Measurements from ENCODE around the gene DGKH.

DGKH gene

GRCh38 chr13:42048342-42048683 lies at the start of gene DGKH:
Gene DGKH (plus strand): TSS chr13:42048648. CDS start chr13:42048774, 126 bp downstream.
- DNase-seq (ENCODE audit: extremely low spot score, insufficient read length, low read depth) = no peak
- FAIRE-seq = no peak

- DNase-seq (ENCODE audit: extremely low spot score, insufficient read length, low read depth) (no peak), FAIRE-seq (no peak)
Observed at GRCh38 chr13:42000846-42001245, 47.6 kb upstream of the DGKH start.

GRCh38 chr13:42001580-42001979 lies 46.9 kb upstream of the DGKH start:
- DNase-seq (ENCODE audit: extremely low spot score, insufficient read length, low read depth) (no peak), FAIRE-seq (no peak)

GRCh38 chr13:42002066-42002465 lies 46.4 kb upstream of the DGKH start:
- no peak for FAIRE-seq
- no peak for DNase-seq (ENCODE audit: extremely low spot score, insufficient read length, low read depth)

GRCh38 chr13:42007844-42008243 lies 40.6 kb upstream of the DGKH start:
- DNase-seq (ENCODE audit: extremely low spot score, insufficient read length, low read depth) = no peak
- no peak for FAIRE-seq

GRCh38 chr13:42009057-42009456 lies 39.4 kb upstream of the DGKH start:
- DNase-seq (ENCODE audit: extremely low spot score, insufficient read length, low read depth) = no peak
- FAIRE-seq = no peak

GRCh38 chr13:42011601-42012350 lies 36.7 kb upstream of the DGKH start:
- FAIRE-seq = no peak
- no peak for DNase-seq (ENCODE audit: extremely low spot score, insufficient read length, low read depth)

- no peak for FAIRE-seq
Observed at GRCh38 chr13:42014119-42014518, 34.3 kb upstream of the DGKH start.

GRCh38 chr13:42017264-42017663 lies 31.2 kb upstream of the DGKH start:
- no peak for FAIRE-seq
- DNase-seq (ENCODE audit: extremely low spot score, insufficient read length, low read depth) = no peak

More at GRCh38 chr13:42014119-42014518, 34.3 kb upstream of the DGKH start:
- no peak for DNase-seq (ENCODE audit: extremely low spot score, insufficient read length, low read depth)

GRCh38 chr13:42021851-42022250 lies 26.6 kb upstream of the DGKH start:
- FAIRE-seq = no peak

GRCh38 chr13:42022336-42022735 lies 26.1 kb upstream of the DGKH start:
- no peak for FAIRE-seq
- no peak for DNase-seq (ENCODE audit: extremely low spot score, insufficient read length, low read depth)

More at GRCh38 chr13:42021851-42022250, 26.6 kb upstream of the DGKH start:
- no peak for DNase-seq (ENCODE audit: extremely low spot score, insufficient read length, low read depth)

GRCh38 chr13:42022796-42023493 lies 25.5 kb upstream of the DGKH start:
- DNase-seq (ENCODE audit: extremely low spot score, insufficient read length, low read depth) (no peak), FAIRE-seq (no peak)

GRCh38 chr13:42027286-42027685 lies 21.2 kb upstream of the DGKH start:
- DNase-seq (ENCODE audit: extremely low spot score, insufficient read length, low read depth) (no peak), FAIRE-seq (no peak)

GRCh38 chr13:42028113-42028799 lies 20.2 kb upstream of the DGKH start:
- no peak for DNase-seq (ENCODE audit: extremely low spot score, insufficient read length, low read depth)
- FAIRE-seq = no peak

GRCh38 chr13:42035905-42036521 lies 12.4 kb upstream of the DGKH start:
- FAIRE-seq (no peak), DNase-seq (ENCODE audit: extremely low spot score, insufficient read length, low read depth) (no peak)

- DNase-seq (ENCODE audit: extremely low spot score, insufficient read length, low read depth) (no peak), FAIRE-seq (no peak)
Observed at GRCh38 chr13:42036711-42037110, 11.7 kb upstream of the DGKH start.

- no peak for FAIRE-seq
Observed at GRCh38 chr13:42038661-42039456, 9.6 kb upstream of the DGKH start.

GRCh38 chr13:42039457-42039945 lies 8.9 kb upstream of the DGKH start:
- FAIRE-seq = peak; percentile 79
- peak; percentile 8 for DNase-seq (ENCODE audit: extremely low spot score, insufficient read length, low read depth)

More at GRCh38 chr13:42038661-42039456, 9.6 kb upstream of the DGKH start:
- DNase-seq (ENCODE audit: extremely low spot score, insufficient read length, low read depth) = no peak

GRCh38 chr13:42039946-42040729 lies 8.3 kb upstream of the DGKH start:
- FAIRE-seq (peak; percentile 67), DNase-seq (ENCODE audit: extremely low spot score, insufficient read length, low read depth) (peak; percentile 96)
